GM19035 (cell line): ENCODE measurements around the gene MAGI1.
"Not testable (repeated sequence)": the region's sequence is repeated elsewhere in the genome, so short reads cannot be mapped to it uniquely, and the experiment has no call there.

Source experiments
- ATAC-seq: cut with Tn5 transposase; IDR thresholded peaks from one replicate; pipeline ENCODE4 v1.9.1; 2021; ENCODE audit not compliant: unreplicated experiment

The MAGI1 gene

DNA sequence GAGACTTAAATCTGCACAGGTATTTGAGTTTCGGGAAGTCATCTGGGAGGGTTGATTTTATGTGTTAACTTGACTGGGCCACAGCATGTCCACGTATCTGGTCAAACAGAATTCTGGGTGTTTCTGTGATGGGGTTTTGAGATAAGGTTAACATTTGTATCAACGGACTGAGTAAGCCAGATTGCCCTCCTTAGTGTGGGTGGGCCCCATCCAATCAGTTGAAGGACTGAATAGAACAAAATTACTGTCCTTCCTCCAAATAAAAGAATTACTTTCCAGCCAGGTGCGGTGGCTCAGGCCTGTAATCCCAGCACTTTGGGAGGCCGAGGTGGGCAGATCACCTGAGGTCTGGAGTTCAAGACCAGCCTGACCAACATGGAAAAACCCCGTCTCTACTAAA, 399.3 kb downstream of the MAGI1 start:
- no peak for ATAC-seq

DNA sequence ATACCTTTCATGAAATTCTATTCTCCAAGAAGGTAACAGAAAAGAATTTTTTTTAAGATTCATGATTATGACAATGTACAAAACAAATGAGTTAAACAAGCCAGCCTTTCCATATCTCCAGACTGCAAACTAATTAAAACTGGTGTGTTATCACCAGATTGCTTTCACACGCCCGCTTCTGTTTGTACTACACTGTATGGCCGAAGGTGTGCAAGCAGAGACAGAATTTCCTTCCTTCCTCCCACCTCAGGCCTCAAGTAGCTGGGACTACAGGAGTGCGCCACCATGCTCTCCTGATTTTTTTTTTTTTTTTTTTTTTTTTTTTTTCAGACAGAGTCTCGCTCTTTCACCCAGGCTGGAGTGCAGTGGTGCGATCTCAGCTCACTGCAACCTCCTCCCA, 400.4 kb downstream of the MAGI1 start:
- ATAC-seq: no peak

DNA sequence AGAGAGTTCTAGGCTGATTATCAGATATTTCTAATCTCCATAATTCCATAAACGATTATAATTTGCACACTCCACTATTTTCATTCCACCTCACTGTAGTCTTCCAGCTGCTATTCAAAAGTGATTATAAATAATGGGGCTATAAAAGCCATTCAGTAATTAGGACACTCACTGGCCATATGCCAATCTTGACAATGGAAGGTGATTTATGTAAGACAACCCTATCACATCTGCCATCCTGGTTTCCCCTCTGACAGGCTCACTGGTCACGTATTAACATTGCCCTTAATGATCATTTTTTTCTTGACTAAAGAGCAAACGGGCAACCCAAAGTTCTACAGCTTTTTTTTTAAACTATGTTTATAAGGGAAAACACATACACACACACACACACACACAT, 402.4 kb downstream of the MAGI1 start:
- ATAC-seq: no peak

DNA sequence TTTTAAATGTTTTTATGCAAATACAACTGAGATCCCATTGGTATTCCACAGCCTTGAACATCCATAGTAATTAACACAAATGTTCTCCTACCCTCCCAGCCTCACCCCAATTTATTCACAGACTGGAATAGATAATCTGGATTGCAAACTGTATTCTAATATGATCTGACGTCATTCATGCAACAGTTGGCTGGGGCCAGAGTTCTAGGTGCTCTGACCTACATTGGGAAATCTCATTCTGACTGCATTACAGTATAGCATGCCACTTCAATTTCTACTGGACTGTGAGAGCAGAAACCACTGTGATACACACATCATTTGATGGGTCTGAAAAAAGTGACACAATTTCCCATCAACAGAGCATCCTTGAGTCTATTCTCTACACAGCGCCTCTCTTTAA, 403.1 kb downstream of the MAGI1 start:
- no peak for ATAC-seq

DNA sequence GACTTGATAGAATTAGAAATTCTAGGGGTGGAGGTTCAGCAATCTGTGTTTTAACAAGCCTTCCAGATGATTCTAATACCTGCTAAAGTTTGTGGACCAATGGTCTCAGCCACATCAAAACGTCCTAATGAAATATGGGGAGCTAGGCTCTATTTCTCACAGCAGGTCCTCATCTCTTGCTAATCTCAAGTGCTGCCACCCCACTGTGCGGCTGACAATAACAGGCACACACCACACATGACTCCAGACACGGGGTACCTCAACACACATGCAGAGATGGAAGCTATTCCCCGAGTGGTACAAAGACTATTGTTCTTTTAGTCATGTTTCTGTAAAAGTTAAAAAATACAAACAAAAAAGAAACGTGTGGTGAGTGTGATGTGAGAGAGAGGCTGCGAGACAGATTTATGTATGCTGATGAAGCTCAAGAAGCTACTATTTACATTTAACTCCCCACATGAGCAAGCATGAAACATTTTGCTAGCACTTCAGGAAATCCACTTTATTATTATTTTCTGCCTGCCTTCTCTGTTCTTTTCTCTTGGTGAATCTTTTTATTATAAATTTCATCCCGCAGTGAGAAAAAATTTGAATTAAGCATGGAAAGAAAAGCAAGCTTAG, 405.6 kb downstream of the MAGI1 start:
- no peak for ATAC-seq

DNA sequence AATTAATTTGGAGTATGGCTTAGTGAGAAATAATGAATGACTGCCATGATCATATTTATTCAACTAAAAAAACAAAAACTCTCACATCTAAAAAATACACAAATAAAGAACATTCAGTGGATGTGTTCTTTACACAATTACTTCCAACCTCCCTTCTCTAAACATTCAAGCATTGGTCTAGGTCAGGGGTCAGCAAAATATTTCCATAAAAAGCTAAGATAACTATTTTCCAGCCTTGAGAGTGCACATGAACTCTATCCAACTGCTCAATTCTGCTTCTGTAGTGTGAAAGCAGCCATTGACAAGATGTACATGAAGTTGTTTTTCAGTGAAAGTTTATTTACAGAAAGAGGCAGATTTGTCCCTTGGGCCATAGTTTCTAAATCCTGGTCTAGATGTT, 406.3 kb downstream of the MAGI1 start:
- no peak for ATAC-seq

DNA sequence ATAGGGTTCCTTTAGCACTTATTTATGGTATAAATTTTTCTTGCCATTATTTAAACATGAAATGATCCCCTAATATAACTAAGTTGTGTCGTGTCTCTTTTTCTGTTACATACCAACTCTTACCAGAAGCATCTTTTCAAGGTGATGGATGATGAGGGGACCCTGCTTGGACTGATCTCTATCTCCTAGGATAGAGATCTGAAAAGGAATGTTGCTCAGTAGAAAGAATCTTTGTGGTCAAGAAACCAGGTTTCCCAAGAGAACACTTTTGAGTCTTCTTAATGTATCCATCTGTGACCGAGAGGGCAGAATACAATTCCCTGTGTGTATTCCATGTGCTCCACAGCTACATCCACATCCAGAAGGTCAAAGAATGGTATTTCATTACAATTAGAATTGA, 409.7 kb downstream of the MAGI1 start:
- ATAC-seq: no peak

DNA sequence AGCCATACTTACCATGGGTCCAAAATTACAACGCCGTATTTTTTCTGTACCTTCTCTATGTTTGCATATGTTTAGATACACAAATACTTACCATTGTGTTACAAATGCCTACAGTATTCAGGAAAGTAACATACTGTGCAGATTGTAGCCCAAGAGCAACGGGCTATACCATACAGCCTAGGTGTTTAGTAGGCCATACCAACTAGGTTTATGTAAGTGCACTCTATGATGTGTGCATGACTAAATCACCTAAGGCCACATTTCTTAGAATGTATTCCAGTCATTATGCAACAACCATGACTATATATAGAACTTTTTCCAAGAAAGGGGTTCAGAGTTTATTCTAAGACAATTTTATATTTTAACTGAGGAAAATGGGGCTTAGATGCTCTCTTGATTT, 411.7 kb downstream of the MAGI1 start:
- ATAC-seq: no peak

DNA sequence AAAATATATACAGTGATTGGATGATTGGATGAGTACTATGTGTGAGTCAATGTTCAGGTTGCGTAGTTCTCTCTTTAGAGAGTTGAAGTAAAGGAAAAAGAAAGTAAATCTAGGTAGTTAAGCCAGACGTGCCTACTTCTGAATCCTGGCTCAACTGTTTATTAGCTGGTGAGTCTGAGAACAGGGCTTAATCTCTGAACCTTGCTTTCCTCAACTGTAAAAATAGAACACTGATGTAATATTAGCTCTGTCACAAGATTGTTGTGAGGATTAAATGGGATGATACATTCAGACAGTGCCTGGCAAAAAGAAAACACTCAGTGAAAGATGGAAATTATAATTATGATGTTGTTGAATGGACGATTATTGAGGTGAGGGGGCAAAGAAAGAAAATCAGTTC, 413.4 kb downstream of the MAGI1 start:
- ATAC-seq: no peak

DNA sequence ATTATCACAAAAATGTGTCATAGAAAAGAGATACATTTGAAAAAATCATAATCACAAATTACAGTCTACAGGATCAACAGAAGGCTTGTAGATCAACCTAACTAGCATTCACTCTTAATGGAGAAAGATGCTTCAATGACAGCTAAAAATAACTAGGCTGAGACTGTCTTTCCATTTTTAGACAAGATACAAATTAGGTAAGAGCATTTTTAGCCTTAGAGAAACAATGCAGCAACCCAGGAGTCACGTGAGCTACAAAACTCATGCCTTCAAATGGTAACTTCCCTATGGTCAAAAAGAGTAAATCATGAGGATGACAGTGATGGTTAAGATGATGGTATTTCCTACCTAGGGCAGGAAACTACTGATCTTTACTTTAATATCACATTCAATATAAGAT, 415.4 kb downstream of the MAGI1 start:
- ATAC-seq: no peak

DNA sequence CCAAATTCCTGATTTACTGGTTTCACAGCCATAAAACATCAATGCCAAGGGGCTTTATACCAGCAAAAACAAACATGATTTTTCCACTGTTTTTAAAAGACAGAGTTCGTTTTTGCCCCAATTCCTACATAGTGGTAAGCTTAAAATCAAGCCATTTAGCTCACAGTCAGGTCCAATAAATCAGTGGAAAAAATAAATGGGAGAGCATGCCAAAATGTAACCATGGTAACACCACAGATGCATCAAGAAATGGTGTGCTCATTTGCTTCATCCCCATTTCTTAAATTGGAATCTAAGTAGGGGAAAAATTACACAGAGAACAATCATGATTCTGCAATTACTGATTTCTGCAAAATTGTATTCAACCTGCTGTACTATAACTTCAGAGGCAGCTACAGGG, 418.8 kb downstream of the MAGI1 start:
- ATAC-seq: no peak

DNA sequence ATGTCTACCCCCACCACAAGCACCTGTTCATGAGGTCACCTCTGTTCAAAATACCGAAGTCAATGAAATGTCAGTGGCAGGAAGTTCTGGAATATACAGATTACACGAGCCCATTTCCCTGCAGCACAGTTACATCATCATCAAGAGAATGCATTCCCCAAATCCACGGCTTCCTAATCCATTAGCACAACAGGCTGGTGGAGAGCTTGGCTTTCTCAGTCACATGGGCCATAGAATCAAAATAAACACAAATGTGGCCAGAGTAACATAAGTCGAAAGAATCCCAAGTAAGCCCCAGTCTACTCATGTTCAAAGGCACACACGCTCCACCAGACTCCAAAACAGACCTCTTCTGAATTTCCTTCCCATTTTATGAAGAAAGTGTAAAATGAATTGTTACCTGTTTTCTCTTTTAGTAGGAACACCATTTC, 419.3 kb downstream of the MAGI1 start:
- ATAC-seq: no peak

DNA sequence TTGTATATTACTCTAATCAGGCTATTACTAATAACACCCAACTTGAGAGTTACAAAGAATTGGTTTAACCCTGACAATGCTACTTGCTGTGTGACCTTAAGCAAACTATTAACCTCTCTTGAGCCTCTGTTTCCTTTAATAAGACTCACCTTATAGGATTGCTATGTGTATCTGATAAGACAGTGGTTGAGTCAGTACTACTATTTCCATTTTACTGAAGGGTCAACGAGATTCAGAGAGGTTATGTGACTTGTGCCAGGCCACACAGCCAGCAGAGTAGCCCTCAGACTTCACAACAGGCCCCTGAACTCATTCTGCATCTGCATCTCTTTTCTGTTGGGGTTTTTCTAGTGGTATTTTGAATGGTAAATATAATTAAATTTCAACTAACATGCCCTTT, 420.1 kb downstream of the MAGI1 start:
- no peak for ATAC-seq

DNA sequence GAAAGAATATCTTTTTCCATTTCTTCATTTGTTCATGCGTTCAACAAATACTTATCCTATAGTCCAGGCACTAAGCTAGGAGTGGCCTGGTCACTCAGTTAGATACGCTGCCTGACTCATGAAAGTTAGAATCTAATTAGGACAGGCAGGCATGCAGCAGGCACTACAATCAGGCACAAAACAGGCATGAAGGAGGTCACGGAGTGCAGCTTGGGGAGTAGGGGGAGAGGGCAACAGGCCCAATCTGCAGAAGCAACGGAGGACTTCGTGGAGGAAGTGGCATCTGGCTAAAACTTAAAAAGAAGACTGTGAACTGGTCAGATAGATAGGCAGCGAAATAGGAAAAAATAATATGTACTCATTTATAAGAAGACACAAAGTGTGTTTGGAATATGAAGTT, 420.9 kb downstream of the MAGI1 start:
- ATAC-seq: no peak

DNA sequence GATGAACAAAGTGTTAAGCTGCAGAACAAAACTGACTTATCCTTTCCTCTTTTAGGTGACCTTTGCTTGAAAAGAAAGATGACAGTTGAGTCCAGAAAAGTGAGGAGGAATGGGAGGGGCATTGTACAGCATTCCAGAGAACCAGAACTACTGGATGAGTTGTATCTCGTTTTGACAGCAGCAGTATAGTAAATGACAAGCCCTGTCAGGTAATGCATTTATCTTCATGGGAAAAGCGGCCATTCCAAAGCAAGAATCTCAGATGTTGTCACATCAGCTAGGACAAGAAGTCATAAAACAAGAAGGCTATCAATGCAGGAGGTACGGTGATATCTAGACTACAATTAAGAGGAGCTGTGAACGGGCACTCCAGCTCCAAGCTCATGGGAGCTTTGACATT, 421.5 kb downstream of the MAGI1 start:
- ATAC-seq: no peak

DNA sequence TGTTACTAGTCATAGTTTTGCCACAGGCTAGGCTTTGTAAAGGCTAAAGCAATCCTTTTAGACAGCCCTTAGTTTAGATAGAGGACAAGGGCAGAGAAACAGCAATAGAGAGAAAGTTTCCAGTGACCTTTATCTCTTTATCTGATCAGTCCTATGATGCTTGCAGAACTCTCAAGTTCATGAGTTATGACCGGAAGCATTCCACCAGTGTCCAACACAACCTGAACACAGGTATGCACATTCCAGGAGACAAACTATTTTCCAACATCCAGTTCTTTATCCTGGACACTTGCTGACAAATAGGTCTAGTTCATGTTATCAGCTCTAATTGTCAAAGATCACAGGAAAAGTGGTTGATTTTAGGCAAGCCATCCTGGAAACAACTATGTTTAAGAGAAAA, 422.2 kb downstream of the MAGI1 start:
- ATAC-seq: no peak

DNA sequence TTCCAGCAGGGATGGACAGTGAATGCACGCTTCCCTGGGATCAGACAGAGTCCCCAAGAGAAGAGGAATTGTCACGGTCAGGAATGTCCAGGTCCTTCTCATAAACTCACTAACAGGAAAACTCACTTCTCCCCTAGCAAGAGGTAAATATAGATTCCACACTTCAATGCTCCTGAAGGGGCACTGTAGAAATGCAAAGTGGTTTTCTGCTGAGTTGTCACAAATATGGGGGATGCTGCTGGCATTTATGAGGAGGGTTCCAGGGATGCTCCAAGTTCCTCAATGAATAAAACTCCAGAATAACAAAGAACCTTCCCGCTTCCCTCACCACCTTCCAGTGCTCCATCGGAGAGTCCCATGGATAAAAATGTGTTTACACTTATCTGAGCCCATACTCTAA, 423.4 kb downstream of the MAGI1 start:
- ATAC-seq: no peak

DNA sequence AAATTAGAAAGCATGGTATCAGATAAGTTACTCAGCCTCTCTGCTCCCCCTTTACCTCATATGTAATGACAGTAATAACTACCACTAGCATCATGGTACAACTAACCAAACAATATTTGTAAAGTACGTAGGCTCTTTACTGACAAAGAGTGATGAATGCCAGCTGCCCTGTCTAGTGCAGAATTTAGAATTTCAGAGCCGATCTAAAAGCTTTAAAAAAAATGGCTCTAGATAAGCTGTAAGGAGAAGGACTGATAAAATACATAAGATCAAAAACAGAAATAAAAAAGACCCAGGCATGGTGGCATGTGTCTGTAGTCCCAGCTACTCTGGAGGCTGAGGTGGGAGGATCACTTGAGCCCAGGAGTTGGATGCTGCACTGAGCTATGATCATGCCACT, 424.1 kb downstream of the MAGI1 start:
- ATAC-seq: no peak

DNA sequence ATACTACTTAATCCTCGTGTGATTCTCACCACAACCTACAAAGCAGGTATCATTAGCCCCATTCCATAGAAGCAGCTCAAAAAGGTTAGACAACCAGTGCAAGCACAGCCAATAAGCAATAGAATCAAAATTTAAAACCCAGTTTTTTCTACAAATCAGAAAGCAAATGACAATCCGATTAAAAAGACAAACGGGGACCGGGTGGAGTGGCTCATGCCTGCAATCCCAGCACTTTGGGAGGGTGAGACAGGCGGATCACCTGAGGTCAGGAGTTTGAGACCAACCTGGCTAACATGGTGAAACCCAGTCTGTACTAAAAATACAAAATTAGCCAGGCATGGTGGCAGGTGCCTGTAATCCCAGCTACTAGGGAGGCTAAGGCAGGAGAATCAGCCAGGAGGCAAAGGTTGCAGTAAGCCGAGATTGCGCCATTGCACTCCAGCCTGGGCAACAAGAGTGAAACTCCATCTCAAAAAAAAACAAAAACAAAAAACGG, 430.7 kb downstream of the MAGI1 start:
- not testable (repeated sequence) for ATAC-seq

DNA sequence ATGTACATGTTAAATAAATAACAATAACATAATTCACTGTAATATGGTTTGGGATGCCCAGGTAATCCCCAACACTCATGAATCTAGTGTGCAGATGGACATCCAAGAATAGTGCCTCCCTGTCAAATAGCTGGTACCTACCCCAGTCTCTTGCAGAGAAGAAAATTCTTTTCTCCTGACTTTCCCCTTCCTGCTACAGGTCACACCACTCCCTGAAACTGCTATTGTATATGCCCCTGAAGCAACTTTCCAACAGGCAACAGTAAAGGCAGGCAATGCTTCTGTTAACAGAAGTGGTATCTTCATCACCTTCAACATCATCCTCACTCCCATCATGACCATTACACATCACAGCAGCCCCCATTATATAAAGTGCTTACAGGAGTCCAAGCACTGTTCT, 431.6 kb downstream of the MAGI1 start:
- no peak for ATAC-seq

DNA sequence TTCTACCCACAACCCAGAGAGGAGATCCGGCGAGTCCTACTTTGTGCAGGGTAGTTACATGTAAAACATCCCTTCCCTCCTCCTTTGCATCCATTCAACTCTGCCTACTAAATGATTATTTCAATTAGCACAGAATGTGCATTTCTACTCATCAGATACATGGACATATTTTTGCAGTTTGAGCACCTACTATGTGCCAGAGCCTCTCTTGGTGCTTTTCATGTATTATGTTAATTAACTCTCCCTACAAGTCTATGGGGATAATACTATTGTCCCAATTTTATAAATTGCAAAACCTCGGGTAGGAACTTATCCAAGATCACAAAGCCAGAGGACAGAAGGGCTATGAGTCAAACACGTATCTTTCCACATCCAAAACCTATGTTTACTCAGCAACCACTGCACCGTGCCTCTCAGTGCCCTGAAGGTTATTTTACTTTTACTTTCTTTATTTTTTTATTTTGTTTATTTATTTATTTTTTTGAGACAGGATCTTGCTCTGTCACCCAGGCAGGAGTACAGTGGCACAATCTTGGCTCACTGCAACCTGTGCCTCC, 432.8 kb downstream of the MAGI1 start:
- ATAC-seq: no peak

DNA sequence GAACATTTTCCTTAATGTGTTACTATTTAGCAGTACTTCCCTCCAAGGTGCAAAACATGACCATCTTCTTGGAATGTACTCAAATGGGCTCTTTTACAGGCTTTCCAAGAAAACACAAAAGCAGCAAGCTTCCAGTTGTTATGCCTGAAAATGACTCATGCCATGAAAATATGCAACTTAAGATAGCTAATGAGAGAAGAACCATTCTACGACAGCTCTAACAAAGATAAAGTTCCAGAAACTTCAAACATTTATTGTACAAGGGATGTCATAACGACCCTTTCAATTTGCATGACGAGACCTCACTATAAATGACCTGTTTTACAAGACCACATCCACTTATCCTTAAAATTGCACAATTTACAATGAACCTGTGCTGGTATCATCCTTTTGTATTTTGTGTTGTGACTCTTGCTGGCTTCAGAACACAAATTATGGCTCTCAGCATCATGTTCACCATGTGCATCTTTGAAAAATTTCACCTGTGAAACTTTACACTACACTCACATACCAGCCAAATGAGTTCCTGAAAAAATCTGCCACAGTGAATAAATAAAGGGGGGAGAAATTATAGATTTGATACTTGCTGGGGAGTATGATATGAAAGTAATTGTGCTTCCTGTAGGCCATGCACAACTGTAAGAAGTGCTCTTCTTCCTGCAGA, 433.7 kb downstream of the MAGI1 start:
- no peak for ATAC-seq

DNA sequence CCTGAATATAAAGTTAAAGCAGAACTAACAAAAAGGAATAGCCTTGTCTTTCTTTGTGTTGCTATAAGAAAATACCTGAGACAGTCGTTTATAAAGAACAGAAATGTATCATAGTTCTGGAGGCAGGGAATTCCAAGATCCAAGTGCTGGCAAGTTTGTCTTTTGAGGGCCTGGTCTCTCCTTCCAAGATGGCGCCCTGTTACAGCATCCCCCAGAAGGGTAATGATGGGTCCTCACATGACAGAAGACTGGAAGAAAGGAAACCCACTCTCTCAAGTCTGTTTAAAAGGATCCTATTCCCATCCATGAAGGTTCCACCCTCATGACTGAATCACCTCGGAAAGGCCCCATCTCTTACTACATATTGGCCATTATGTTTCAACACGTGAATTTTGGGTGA, 435.1 kb downstream of the MAGI1 start:
- no peak for ATAC-seq
